Activated T-cell treated with anti-CD3 and anti-CD28 coated beads for 4 hours (primary cell): ENCODE measurements around the gene GPR158.

ENCODE experiments used
- DNase-seq: peaks from one replicate; pipeline ENCODE4 v3.0.0-alpha.2; 2020

Gene GPR158

GRCh38 chr10:25417611-25418010 lies 242.8 kb downstream of the GPR158 start:
- DNase-seq, result no peak

GRCh38 chr10:25425776-25426175 lies 251.0 kb downstream of the GPR158 start:
- DNase-seq, result no peak

- DNase-seq, result no peak
Measured at GRCh38 chr10:25436431-25436830, 261.6 kb downstream of the GPR158 start.

- no peak for DNase-seq
Measured at GRCh38 chr10:25441270-25441669, 266.5 kb downstream of the GPR158 start.

- no peak for DNase-seq
Measured at GRCh38 chr10:25444266-25444665, 269.5 kb downstream of the GPR158 start.

- no peak for DNase-seq
Measured at GRCh38 chr10:25451401-25451800, 276.6 kb downstream of the GPR158 start.

GRCh38 chr10:25453619-25454018 lies 278.8 kb downstream of the GPR158 start:
- no peak for DNase-seq

GRCh38 chr10:25455980-25456567 lies 281.3 kb downstream of the GPR158 start:
- DNase-seq, result no peak

- DNase-seq, result no peak
Measured at GRCh38 chr10:25457552-25457951, 282.8 kb downstream of the GPR158 start.

- DNase-seq, result no peak
Measured at GRCh38 chr10:25465582-25466372, 291.0 kb downstream of the GPR158 start.

GRCh38 chr10:25467881-25468280 lies 293.1 kb downstream of the GPR158 start:
- no peak for DNase-seq

GRCh38 chr10:25481467-25481866 lies 306.7 kb downstream of the GPR158 start:
- DNase-seq, result no peak

- no peak for DNase-seq
Measured at GRCh38 chr10:25483999-25484398, 309.2 kb downstream of the GPR158 start.

GRCh38 chr10:25487266-25487665 lies 312.5 kb downstream of the GPR158 start:
- DNase-seq, result no peak

GRCh38 chr10:25492040-25492439 lies 317.2 kb downstream of the GPR158 start:
- no peak for DNase-seq

GRCh38 chr10:25492680-25493079 lies 317.9 kb downstream of the GPR158 start:
- no peak for DNase-seq

- no peak for DNase-seq
Measured at GRCh38 chr10:25493122-25493893, 318.5 kb downstream of the GPR158 start.

GRCh38 chr10:25497246-25497645 lies 322.4 kb downstream of the GPR158 start:
- DNase-seq, result no peak

- DNase-seq, result no peak
Measured at GRCh38 chr10:25498645-25499044, 323.8 kb downstream of the GPR158 start.

- DNase-seq, result no peak
Measured at GRCh38 chr10:25501912-25502311, 327.1 kb downstream of the GPR158 start.

- no peak for DNase-seq
Measured at GRCh38 chr10:25502453-25502852, 327.7 kb downstream of the GPR158 start.

GRCh38 chr10:25504306-25504705 lies 329.5 kb downstream of the GPR158 start:
- no peak for DNase-seq

GRCh38 chr10:25504838-25505237 lies 330.0 kb downstream of the GPR158 start:
- DNase-seq, result no peak

- DNase-seq, result no peak
Measured at GRCh38 chr10:25505466-25505865, 330.7 kb downstream of the GPR158 start.
